MCF 10A (cell line): ENCODE data around the gene PACC1. TPM values are rescaled to one million over a fixed set of nuclear protein-coding genes. Genes with fewer than 3 reads are reported as not detected.

Experiments
- BruUV-seq: library from RNA; stranded (reverse); fragments of 400-500 nt; replicated peaks from 2 replicates; lab custom pipeline; 2021; lab: Mats Ljungman, UMichigan
- CTCF ChIA-PET: fragments of 300-600 bp; sonication (Branson Sonifier 250); formaldehyde crosslinking; extraction: SDS; loops from one replicate; lab custom pipeline; 2021; ENCODE audit warnings: antibody characterized with exemption, inconsistent platforms; lab: Yijun Ruan, JAX
- POLR2A ChIA-PET: fragments of 300-600, 350-650 bp; sonication (Branson Sonifier 250); formaldehyde crosslinking; extraction: SDS; loops from one replicate; lab custom pipeline; 2020; ENCODE audit warnings: antibody characterized with exemption, inconsistent platforms; lab: Yijun Ruan, JAX
- DNase-seq: peaks from one replicate; pipeline ENCODE4 v3.0.0-alpha.2; 2018; ENCODE audit not compliant: unreplicated experiment
- H3K27ac Mint-ChIP-seq: one replicate; pipeline ENCODE4 v1.8.0; 2022; ENCODE audit warnings: mild to moderate bottlenecking, low read depth, mixed read lengths; ENCODE audit not compliant: unreplicated experiment
- H3K27me3 Mint-ChIP-seq: one replicate; pipeline ENCODE4 v1.8.0; 2022; ENCODE audit warnings: mixed read lengths; ENCODE audit not compliant: insufficient read depth, unreplicated experiment
- H3K36me3 Mint-ChIP-seq: one replicate; pipeline ENCODE4 v1.8.0; 2022; ENCODE audit warnings: mild to moderate bottlenecking, moderate library complexity, mixed read lengths; ENCODE audit not compliant: insufficient read depth, unreplicated experiment
- H3K4me1 Mint-ChIP-seq: one replicate; pipeline ENCODE4 v1.8.0; 2022; ENCODE audit warnings: mixed read lengths; ENCODE audit not compliant: insufficient read depth, unreplicated experiment
- H3K4me3 Mint-ChIP-seq: one replicate; pipeline ENCODE4 v1.8.0; 2022; ENCODE audit warnings: mild to moderate bottlenecking, moderate library complexity, mixed read lengths; ENCODE audit not compliant: unreplicated experiment
- H3K9me3 Mint-ChIP-seq: one replicate; pipeline ENCODE4 v1.8.0; 2022; ENCODE audit warnings: mixed read lengths; ENCODE audit not compliant: unreplicated experiment
- CTCF ChIP-seq: fragments of 200-600 bp; IDR thresholded peaks from one replicate; pipeline ENCODE4 v1.8.0; 2022; ENCODE audit warnings: antibody characterized with exemption, mild to moderate bottlenecking; ENCODE audit not compliant: unreplicated experiment
- intact Hi-C: fragments of 100-400 bp; cut with micrococcal nuclease; formaldehyde crosslinking; loops from 2 replicates; pipeline ENCODE4 v1.14.1; 2022
- total RNA-seq: library from RNA; stranded (reverse); gene quantifications from 2 replicates; pipeline ENCODE4 v1.2.3, GENCODE V29; 2022

PACC1 gene
- total RNA-seq, 1 experiment from 2014 or later, result 23.3 TPM

DNA sequence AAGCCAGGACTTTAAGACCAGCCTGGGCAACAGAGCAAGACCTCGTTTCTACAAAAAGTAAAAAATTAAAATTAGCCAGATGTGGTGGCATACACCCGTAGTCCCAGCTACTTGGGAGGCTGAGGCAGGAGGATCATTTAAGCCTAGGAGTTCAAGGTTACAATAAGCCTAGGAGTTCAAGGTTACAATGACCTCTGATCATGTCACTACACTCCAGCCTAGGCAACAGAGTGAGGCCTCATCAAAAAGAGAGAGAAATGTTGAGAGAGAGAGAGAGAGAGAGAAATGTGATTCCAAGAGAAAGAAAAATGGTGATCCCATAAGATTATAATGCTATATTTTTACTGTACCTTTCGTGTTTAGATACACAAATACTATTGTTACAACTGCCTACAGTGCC lies 60.2 kb downstream of the PACC1 start:
- POLR2A ChIA-PET, result no interaction called here
- intact Hi-C loops, result no loop called here
- H3K27ac Mint-ChIP-seq, result peak overlapping the region; percentile 0

DNA sequence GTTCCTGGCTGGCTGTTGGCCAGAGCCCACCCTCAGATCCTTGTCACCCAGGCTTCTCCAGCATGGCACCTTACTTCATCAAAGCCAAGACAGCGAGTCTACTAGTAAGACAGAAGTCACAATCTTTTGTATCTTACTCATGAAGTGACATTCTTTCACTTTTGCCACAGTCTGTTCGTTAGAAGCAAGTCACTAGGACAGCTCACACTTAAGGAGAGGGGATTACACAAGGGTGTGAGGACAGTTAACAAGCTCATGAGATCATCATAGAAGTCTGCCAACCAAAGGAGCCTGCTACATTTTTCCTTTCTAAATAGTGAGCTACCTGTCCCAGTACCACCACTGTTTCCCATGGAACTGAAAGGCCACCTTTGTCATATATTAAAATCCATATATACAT lies 61.5 kb downstream of the PACC1 start:
- intact Hi-C loops, result no loop called here
- no peak for TF ChIP-seq CTCF
- Mint-ChIP-seq H3K4me1 (peaks cover 6% of the 10 kb centered on the region), H3K36me3 (peaks cover 58% of the 10 kb centered on the region), H3K27me3 (no peaks in the 10 kb centered on the region), H3K9me3 (no peaks in the 10 kb centered on the region), H3K27ac (no peak overlapping the region), H3K4me3 (no peak overlapping the region)
- CTCF ChIA-PET, result interaction anchor here (0.8 to 3.8 kb wide), 8 partner anchors 11 to 318 kb away, joined by 3 to 33 read pairs (median 6); partner anchors contain the start of genes DTL and INTS7
- BruUV-seq, result no TSS peak
- POLR2A ChIA-PET, result no interaction called here
- DNase-seq, result peak; percentile 39

More for the DNA sequence above, 60.2 kb downstream of the PACC1 start:
- Mint-ChIP-seq H3K4me1 (peaks cover 6% of the 10 kb centered on the region), H3K36me3 (peaks cover 61% of the 10 kb centered on the region), H3K9me3 (no peaks in the 10 kb centered on the region), H3K4me3 (no peak overlapping the region), H3K27me3 (no peaks in the 10 kb centered on the region)
- no peak for TF ChIP-seq CTCF
- BruUV-seq, result no TSS peak
- DNase-seq, result no peak
- CTCF ChIA-PET, result interaction anchor here (0.7 to 3.8 kb wide), 3 partner anchors 12 to 283 kb away, joined by 3 to 33 read pairs (median 5); no protein-coding TSS in a partner anchor

GRCh38 chr1:212351588-212352362 lies 62.9 kb downstream of the PACC1 start:
- DNase-seq, result no peak
- Mint-ChIP-seq H3K27ac (no peak overlapping the region), H3K4me1 (peaks cover 6% of the 10 kb centered on the region), H3K36me3 (peaks cover 57% of the 10 kb centered on the region), H3K4me3 (no peak overlapping the region), H3K27me3 (no peaks in the 10 kb centered on the region), H3K9me3 (no peaks in the 10 kb centered on the region)
- TF ChIP-seq CTCF, result no peak
- ChIA-PET POLR2A (interaction anchor here (0.6 to 1.1 kb wide), 3 partner anchors 40 to 292 kb away, joined by 3 to 4 read pairs (median 3); no protein-coding TSS in a partner anchor), CTCF (interaction anchor here (0.6 to 5.9 kb wide), 11 partner anchors 8 to 289 kb away, joined by 3 to 36 read pairs (median 4); no protein-coding TSS in a partner anchor)
- intact Hi-C loops, result no loop called here
- BruUV-seq, result no TSS peak

- CTCF ChIA-PET, result interaction anchor here (1.2 to 5.9 kb wide), 2 partner anchors 21 to 275 kb away, joined by 5 to 36 read pairs; no protein-coding TSS in a partner anchor
- POLR2A ChIA-PET, result interaction anchor here (0.7 kb wide), 1 partner anchor 280 kb away, joined by 4 read pairs; no protein-coding TSS in a partner anchor
- BruUV-seq, result no TSS peak
- Mint-ChIP-seq H3K4me3 (no peak overlapping the region), H3K4me1 (no peaks in the 10 kb centered on the region), H3K36me3 (peaks cover 48% of the 10 kb centered on the region), H3K9me3 (no peaks in the 10 kb centered on the region), H3K27ac (no peak overlapping the region), H3K27me3 (no peaks in the 10 kb centered on the region)
- DNase-seq, result no peak
- TF ChIP-seq CTCF, result no peak
- intact Hi-C loops, result no loop called here
Measured at GRCh38 chr1:212346601-212347000, 68.1 kb downstream of the PACC1 start.
